K562 (cell line): Measurements from ENCODE around the gene CPOX. TPM values are rescaled to one million over a fixed set of nuclear protein-coding genes. Genes with fewer than 3 reads are reported as not detected.
"Not testable (repeated sequence)": the region's sequence is repeated elsewhere in the genome, so short reads cannot be mapped to it uniquely, and the experiment has no call there.

Experiments
- ATAC-seq: fragments of 200-7000 bp; cut with Tn5 transposase; 3 replicates; pipeline ENCODE4 v1.9.1; 2020; ENCODE audit warnings: moderate library complexity
- BruUV-seq: library from RNA; stranded (reverse); fragments of 400-500 nt; replicated peaks from 2 replicates; lab custom pipeline; 2021; lab: Mats Ljungman, UMichigan
- CTCF ChIA-PET: fragments of 300-600 bp; formaldehyde crosslinking; extraction: SDS; loops from one replicate; lab custom pipeline; 2021; ENCODE audit warnings: low intra/inter-chr PET ratio; lab: Yijun Ruan, JAX
- POLR2A ChIA-PET: fragments of 300-600, 350-650 bp; sonication (Branson Sonifier 250); formaldehyde crosslinking; extraction: SDS; loops from one replicate; lab custom pipeline; 2021; ENCODE audit warnings: antibody characterized with exemption, inconsistent platforms; lab: Yijun Ruan, JAX
- DNase-seq, 4 experiments: peaks; one replicate each; pipeline versions ENCODE4 v3.0.0 to v3.0.0-alpha.2; 2011 to 2018; ENCODE audit warnings: low spot score in 3 of 4, mixed read lengths in 3 of 4; ENCODE audit errors: extremely low read depth in 1 of 4
- FAIRE-seq: peaks from 2 replicates; lab custom pipeline; 2011; peaks lifted over from hg19 to GRCh38; lab: Jason Lieb, UNC
- H2AFZ ChIP-seq: 2 replicates; pipeline ENCODE4 v1.6.0; 2011; ENCODE audit warnings: low read depth, low read length, control low read depth, inconsistent platforms
- H3K27ac ChIP-seq: fragments of 200-600 bp; 3 replicates; pipeline ENCODE4 v1.8.0; 2011; ENCODE audit warnings: low read depth, mild to moderate bottlenecking, control low read depth, inconsistent platforms, low read length, moderate library complexity, mixed read lengths; ENCODE audit errors: extremely low read depth
- H3K27me3 ChIP-seq, 2 experiments: fragments of 300-600 bp in 1 of 2; 2 replicates in 1 of 2; 3 replicates in 1 of 2; pipeline versions ENCODE4 v1.6.0 to v1.8.0; 2011; ENCODE audit warnings: inconsistent platforms in 2 of 2, low read length in 2 of 2, mild to moderate bottlenecking in 1 of 2, mixed read lengths in 1 of 2, moderate library complexity in 1 of 2; ENCODE audit not compliant: control insufficient read depth in 2 of 2, insufficient read depth in 2 of 2
- H3K36me3 ChIP-seq: fragments of 300-600 bp; 3 replicates; pipeline ENCODE4 v1.8.0; 2011; ENCODE audit warnings: mild to moderate bottlenecking, low read length, inconsistent platforms; ENCODE audit not compliant: control insufficient read depth, insufficient read depth
- H3K4me1 ChIP-seq, 2 experiments: fragments of 200-600 bp in 1 of 2; replicated peaks in 1 of 2; 2 replicates in 1 of 2; 3 replicates in 1 of 2; pipeline versions ENCODE4 v1.5.1 to v1.8.0; 2011; ENCODE audit warnings: inconsistent platforms in 2 of 2, low read length in 2 of 2, mild to moderate bottlenecking in 1 of 2, mixed read lengths in 1 of 2, moderate library complexity in 1 of 2; ENCODE audit not compliant: control insufficient read depth in 2 of 2, insufficient read depth in 2 of 2
- H3K4me2 ChIP-seq: 2 replicates; pipeline ENCODE4 v1.6.1; 2011; ENCODE audit warnings: low read length, control low read depth, inconsistent platforms, mixed read lengths; ENCODE audit not compliant: insufficient read depth
- H3K4me3 ChIP-seq: fragments of 200-600 bp; sonication (generic), shearing (Covaris generic); 2 replicates; pipeline ENCODE4 v1.5.1; 2016; ENCODE audit warnings: control low read depth, inconsistent platforms
- H3K79me2 ChIP-seq: fragments of 200-600 bp; 3 replicates; pipeline ENCODE4 v1.8.0; 2011; ENCODE audit warnings: low read length, inconsistent platforms; ENCODE audit not compliant: control insufficient read depth, insufficient read depth
- H3K9ac ChIP-seq, 2 experiments: 2 replicates each; pipeline versions ENCODE4 v1.6.0 to v1.6.1; 2011; ENCODE audit warnings: low read depth in 2 of 2, low read length in 2 of 2, control low read depth in 1 of 2, inconsistent platforms in 1 of 2, mild to moderate bottlenecking in 1 of 2, mixed read lengths in 1 of 2; ENCODE audit not compliant: insufficient read depth in 1 of 2
- H3K9me1 ChIP-seq: one replicate; pipeline ENCODE4 v1.6.0; 2011; ENCODE audit warnings: inconsistent platforms, mild to moderate bottlenecking, low read length, moderate library complexity; ENCODE audit not compliant: control insufficient read depth, insufficient read depth
- H3K9me3 ChIP-seq: replicated peaks from 2 replicates; pipeline ENCODE4 v1.5.1; 2011; ENCODE audit warnings: low read depth, low read length, inconsistent platforms; ENCODE audit not compliant: control insufficient read depth, insufficient read depth
- H4K20me1 ChIP-seq: replicated peaks from 2 replicates; pipeline ENCODE4 v1.6.1; 2011; ENCODE audit warnings: low read length, inconsistent platforms, mixed read lengths; ENCODE audit not compliant: control insufficient read depth, insufficient read depth
- BDP1 ChIP-seq: IDR thresholded peaks from 3 replicates; pipeline ENCODE4 v1.6.1; 2011; ENCODE audit not compliant: insufficient read length, insufficient read depth
- HMG20B ChIP-seq: fragments of 250-450 bp; sonication (Bioruptor Pico); IDR thresholded peaks from 2 replicates; pipeline ENCODE4 v1.5.0; 2021; ENCODE audit warnings: mild to moderate bottlenecking
- RFX7 ChIP-seq: fragments of 250-450 bp; sonication (Bioruptor Pico); IDR thresholded peaks from 2 replicates; pipeline ENCODE4 v1.5.1; 2021; ENCODE audit warnings: mild to moderate bottlenecking
- TAF1 ChIP-seq: IDR thresholded peaks from 2 replicates; pipeline ENCODE4 v1.6.1; 2011; ENCODE audit warnings: mild to moderate bottlenecking, low read length, moderate library complexity; ENCODE audit not compliant: insufficient read depth, control insufficient read depth, severe bottlenecking; ENCODE audit errors: extremely low read depth
- TGIF2 ChIP-seq: sonication (generic); formaldehyde crosslinking; IDR thresholded peaks from 2 replicates; pipeline ENCODE4 v1.8.1; 2022; ENCODE audit warnings: mild to moderate bottlenecking, missing genetic modification reagents, moderate library complexity
- XRCC3 ChIP-seq: fragments of 450-650 bp; IDR thresholded peaks from 2 replicates; pipeline ENCODE4 v1.6.1; 2017; ENCODE audit warnings: mild to moderate bottlenecking, moderate library complexity
- ZNF644 ChIP-seq: fragments of 200-800 bp; sonication (Bioruptor generic); IDR thresholded peaks from 2 replicates; pipeline ENCODE4 v1.6.1; 2016; ENCODE audit warnings: low read depth, missing genetic modification characterization, missing compliant biosample characterization
- WGBS: fragments of 100-300 bp; shearing (Covaris generic); methylation state at CpG from one replicate; pipeline ENCODE4 v1.1.6; 2016; ENCODE audit warnings: low coverage, mixed read lengths; ENCODE audit not compliant: insufficient coverage; ENCODE audit errors: missing lambda C conversion rate; 5-methylcytosine and 5-hydroxymethylcytosine counted together
- in situ Hi-C: fragments of 300-500 bp; cut with MboI; formaldehyde crosslinking; loops from 4 replicates; pipeline ENCODE4 v1.15.0; 2018; ENCODE audit warnings: inconsistent platforms, mixed read lengths
- intact Hi-C: fragments of 100-400 bp; cut with micrococcal nuclease; formaldehyde crosslinking; loops from 2 replicates; pipeline ENCODE4 v1.14.2; 2022
- polyA plus RNA-seq, 8 experiments: library from polyadenylated mRNA; depleted of rRNA in 4 of 8; stranded (reverse) in 5 of 8; unstranded in 3 of 8; fragments of >200 nt; fragmentation: Nextera tagmentation in 2 of 8; fragmentation: Illumina TruSeq in 1 of 8; extraction: Ambion mirVana in 2 of 8; extraction: Trizol in 1 of 8; gene quantifications; 2 replicates each; pipeline versions ENCODE4 v1.2.1 to v1.2.3, GENCODE V29; 2011 to 2014; ENCODE audit warnings: inconsistent platforms in 1 of 8, missing spikeins in 1 of 8
- total RNA-seq, 7 experiments: library from RNA; depleted of rRNA in 6 of 7; stranded (reverse); fragments of >200 nt in 6 of 7; fragmentation: Illumina TruSeq in 2 of 7; extraction: Trizol in 2 of 7; gene quantifications; 2 replicates each; pipeline versions ENCODE4 v1.2.1 to v1.2.3, GENCODE V29; 2011 to 2021; ENCODE audit warnings: low replicate concordance in 1 of 7
- TF ChIP-seq, protein P1 (sequence below): fragments of 450-650 bp; IDR thresholded peaks from 2 replicates; pipeline ENCODE4 v1.6.1; 2018; ENCODE audit not compliant: partially characterized antibody
- TF ChIP-seq, protein P2 (sequence below): fragments of 250-450 bp; sonication (Bioruptor Pico); IDR thresholded peaks from 2 replicates; pipeline ENCODE4 v1.5.0; 2020; ENCODE audit warnings: mild to moderate bottlenecking

The CPOX gene
- total and polyA plus RNA-seq, 9 of the 15 experiments (the other 6 are each of a cell fraction or from before 2014, with no cell fraction given): 14.6 to 82.1 (median 24.8) TPM

DNA sequence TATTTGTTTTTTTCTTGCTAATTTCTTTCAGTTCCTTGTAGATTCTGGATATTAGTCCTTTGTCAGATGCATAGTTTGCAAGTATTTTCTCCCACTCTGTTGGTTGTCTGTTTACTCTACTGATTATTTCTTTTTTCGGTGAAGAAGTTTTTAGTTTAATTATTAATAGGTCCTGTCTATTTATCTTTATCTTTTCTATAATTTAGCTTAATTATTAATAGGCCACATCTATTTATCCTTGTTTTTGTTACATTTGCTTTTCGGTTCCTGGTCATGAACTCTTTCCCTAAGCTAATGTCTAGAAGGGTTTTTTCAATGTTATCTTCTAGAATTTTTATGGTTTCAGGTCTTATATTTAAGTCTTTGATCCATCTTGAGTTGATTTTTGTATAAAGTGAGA, 45.1 kb upstream of the CPOX start:
- ATAC-seq, H3K79me2 ChIP-seq, H3K9ac ChIP-seq, H3K4me2 ChIP-seq, H2AFZ ChIP-seq, H3K9me3 ChIP-seq, H3K27me3 ChIP-seq, H4K20me1 ChIP-seq, BruUV-seq, intact Hi-C loops, H3K27ac ChIP-seq, H3K4me3 ChIP-seq, H3K4me1 ChIP-seq, H3K36me3 ChIP-seq, FAIRE-seq, in situ Hi-C loops, DNase-seq, CTCF ChIA-PET, H3K9me1 ChIP-seq, POLR2A ChIA-PET: not testable (repeated sequence)
- 0% methylated on average over 2 of the region's 2 CpGs for WGBS

DNA sequence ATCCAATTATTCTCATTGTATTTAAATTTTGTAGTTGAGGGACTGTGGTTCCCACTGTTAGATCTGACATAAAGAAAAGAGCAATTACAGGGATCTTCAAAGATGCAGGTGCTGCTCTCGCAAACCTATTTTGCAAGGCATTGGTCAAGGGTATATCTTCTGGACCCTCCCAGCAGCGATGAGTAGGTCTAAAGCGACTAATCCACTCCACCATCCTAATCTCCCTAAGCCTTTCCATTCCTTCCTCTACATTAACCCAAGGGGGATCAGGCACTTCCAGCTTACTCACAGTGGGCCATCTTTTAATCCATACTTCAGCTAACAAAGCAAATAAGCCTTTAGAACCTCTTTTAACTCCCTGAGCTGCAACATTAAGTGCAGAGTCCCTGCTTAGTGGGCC, 37.0 kb upstream of the CPOX start:
- intact Hi-C loops: no loop called here
- Histone ChIP-seq H3K27ac (no peak overlapping the region), H3K9ac (no peak overlapping the region), H3K36me3 (no peaks in the 10 kb centered on the region), H3K9me1 (no peaks in the 10 kb centered on the region), H2AFZ (no peak overlapping the region), H3K9me3 (no peaks in the 10 kb centered on the region), H3K4me1 (no peaks in the 10 kb centered on the region), H3K4me2 (no peak overlapping the region), H3K4me3 (no peak overlapping the region), H4K20me1 (no peaks in the 10 kb centered on the region), H3K79me2 (no peaks in the 10 kb centered on the region), H3K27me3 (no peaks in the 10 kb centered on the region)
- FAIRE-seq (no peak), ATAC-seq (no peak), DNase-seq (no peak)
- POLR2A ChIA-PET: interaction anchor here (0.6 kb wide), 1 partner anchor 1371 kb away, joined by 3 read pairs; no protein-coding TSS in a partner anchor
- in situ Hi-C loops: no loop called here
- CTCF ChIA-PET: no interaction called here
- WGBS: 0% methylated on average over 3 of the region's 3 CpGs
- TF ChIP-seq TAF1: no peak
- no peak for TF ChIP-seq HMG20B (CRISPR knock-in tag)
- TF ChIP-seq, protein P1, sequence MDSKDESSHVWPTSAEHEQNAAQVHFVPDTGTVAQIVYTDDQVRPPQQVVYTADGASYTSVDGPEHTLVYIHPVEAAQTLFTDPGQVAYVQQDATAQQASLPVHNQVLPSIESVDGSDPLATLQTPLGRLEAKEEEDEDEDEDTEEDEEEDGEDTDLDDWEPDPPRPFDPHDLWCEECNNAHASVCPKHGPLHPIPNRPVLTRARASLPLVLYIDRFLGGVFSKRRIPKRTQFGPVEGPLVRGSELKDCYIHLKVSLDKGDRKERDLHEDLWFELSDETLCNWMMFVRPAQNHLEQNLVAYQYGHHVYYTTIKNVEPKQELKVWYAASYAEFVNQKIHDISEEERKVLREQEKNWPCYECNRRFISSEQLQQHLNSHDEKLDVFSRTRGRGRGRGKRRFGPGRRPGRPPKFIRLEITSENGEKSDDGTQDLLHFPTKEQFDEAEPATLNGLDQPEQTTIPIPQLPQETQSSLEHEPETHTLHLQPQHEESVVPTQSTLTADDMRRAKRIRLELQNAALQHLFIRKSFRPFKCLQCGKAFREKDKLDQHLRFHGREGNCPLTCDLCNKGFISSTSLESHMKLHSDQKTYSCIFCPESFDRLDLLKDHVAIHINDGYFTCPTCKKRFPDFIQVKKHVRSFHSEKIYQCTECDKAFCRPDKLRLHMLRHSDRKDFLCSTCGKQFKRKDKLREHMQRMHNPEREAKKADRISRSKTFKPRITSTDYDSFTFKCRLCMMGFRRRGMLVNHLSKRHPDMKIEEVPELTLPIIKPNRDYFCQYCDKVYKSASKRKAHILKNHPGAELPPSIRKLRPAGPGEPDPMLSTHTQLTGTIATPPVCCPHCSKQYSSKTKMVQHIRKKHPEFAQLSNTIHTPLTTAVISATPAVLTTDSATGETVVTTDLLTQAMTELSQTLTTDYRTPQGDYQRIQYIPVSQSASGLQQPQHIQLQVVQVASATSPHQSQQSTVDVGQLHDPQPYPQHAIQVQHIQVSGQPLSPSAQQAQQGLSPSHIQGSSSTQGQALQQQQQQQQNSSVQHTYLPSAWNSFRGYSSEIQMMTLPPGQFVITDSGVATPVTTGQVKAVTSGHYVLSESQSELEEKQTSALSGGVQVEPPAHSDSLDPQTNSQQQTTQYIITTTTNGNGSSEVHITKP: no peak
- TF ChIP-seq RFX7 (CRISPR knock-in tag): no peak
- no peak for TF ChIP-seq TGIF2 (CRISPR knock-in tag)
- TF ChIP-seq BDP1: no peak
- TF ChIP-seq XRCC3: no peak
- TF ChIP-seq, protein P2, sequence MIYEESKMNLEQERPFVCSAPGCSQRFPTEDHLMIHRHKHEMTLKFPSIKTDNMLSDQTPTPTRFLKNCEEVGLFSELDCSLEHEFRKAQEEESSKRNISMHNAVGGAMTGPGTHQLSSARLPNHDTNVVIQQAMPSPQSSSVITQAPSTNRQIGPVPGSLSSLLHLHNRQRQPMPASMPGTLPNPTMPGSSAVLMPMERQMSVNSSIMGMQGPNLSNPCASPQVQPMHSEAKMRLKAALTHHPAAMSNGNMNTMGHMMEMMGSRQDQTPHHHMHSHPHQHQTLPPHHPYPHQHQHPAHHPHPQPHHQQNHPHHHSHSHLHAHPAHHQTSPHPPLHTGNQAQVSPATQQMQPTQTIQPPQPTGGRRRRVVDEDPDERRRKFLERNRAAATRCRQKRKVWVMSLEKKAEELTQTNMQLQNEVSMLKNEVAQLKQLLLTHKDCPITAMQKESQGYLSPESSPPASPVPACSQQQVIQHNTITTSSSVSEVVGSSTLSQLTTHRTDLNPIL (CRISPR knock-in tag): no peak
- TF ChIP-seq ZNF644 (tag): no peak
- BruUV-seq: no TSS peak
